IPS-15b (cell line): ENCODE results near the gene KRT74.

Experiments used
- H3K27me3 ChIP-seq: one replicate; pipeline ENCODE4 v1.6.1; 2013; ENCODE audit warnings: low read length; ENCODE audit not compliant: control insufficient read depth, insufficient read depth
- H3K36me3 ChIP-seq: one replicate; pipeline ENCODE4 v1.6.1; 2013; ENCODE audit warnings: low read length; ENCODE audit not compliant: control insufficient read depth, insufficient read depth
- H3K4me1 ChIP-seq: one replicate; pipeline ENCODE4 v1.6.1; 2013; ENCODE audit warnings: mild to moderate bottlenecking, low read length; ENCODE audit not compliant: control insufficient read depth, insufficient read depth
- H3K4me3 ChIP-seq: one replicate; pipeline ENCODE4 v1.5.1; 2013; ENCODE audit warnings: low read depth, low read length
- H3K9ac ChIP-seq: one replicate; pipeline ENCODE4 v1.6.1; 2013; ENCODE audit warnings: low read depth, mild to moderate bottlenecking, low read length
- H3K9me3 ChIP-seq: one replicate; pipeline ENCODE4 v1.6.1; 2013; ENCODE audit warnings: mild to moderate bottlenecking, low read length; ENCODE audit not compliant: control insufficient read depth, insufficient read depth

The KRT74 gene

DNA sequence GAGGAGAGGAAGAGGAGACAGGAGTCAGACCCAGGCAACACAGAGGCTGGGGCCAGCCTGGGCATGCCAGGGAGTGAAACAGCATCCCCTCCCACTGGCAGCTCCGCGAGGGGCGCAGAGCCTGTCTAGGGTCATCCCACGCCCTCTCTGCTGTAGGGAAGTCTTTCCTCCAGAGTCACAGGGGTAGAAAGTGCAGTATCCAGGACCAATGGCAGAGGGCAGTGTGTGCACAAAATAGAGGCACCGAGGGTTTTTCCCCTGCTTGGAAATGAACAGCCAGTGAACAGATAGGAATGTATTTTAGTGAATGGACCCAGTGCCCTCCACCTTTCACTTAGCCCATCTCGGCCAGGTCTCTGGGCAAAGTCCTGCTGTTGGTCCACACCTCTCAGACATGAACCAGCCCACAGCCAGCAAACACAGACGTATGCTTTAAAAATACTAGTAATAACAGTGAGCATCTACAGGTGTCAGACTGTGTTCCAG, 9.4 kb upstream of the KRT74 start:
- no peaks in the 10 kb centered on the region for H3K9me3 ChIP-seq
- no peak overlapping the region for H3K9ac ChIP-seq
- H3K27me3 ChIP-seq: no peaks in the 10 kb centered on the region
- H3K36me3 ChIP-seq: no peaks in the 10 kb centered on the region
- no peak overlapping the region for H3K4me3 ChIP-seq
- H3K4me1 ChIP-seq: peaks cover 2% of the 10 kb centered on the region

DNA sequence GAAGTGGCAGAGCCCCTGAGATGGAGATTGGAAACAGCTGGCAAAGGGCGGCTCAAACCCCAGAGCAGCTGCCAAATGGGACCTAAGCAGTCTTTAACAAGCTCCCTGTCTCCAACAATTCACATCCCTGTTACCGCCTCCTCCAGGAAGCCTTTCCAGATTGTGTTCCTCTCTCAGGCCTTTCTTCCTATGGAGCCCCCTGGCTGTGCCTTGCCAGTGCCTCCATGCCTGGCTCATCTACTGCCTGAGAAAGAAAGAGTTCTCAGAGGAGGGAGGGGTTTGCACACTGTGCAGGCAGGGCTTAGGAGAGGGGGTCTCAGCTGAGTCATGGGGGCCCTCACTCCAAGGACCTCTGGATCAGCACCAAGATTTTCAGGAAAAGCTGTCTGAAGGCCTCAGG, 8.8 kb upstream of the KRT74 start:
- Histone ChIP-seq H3K9me3 (no peaks in the 10 kb centered on the region), H3K9ac (no peak overlapping the region), H3K27me3 (no peaks in the 10 kb centered on the region), H3K4me1 (peaks cover 2% of the 10 kb centered on the region), H3K36me3 (no peaks in the 10 kb centered on the region), H3K4me3 (no peak overlapping the region)

DNA sequence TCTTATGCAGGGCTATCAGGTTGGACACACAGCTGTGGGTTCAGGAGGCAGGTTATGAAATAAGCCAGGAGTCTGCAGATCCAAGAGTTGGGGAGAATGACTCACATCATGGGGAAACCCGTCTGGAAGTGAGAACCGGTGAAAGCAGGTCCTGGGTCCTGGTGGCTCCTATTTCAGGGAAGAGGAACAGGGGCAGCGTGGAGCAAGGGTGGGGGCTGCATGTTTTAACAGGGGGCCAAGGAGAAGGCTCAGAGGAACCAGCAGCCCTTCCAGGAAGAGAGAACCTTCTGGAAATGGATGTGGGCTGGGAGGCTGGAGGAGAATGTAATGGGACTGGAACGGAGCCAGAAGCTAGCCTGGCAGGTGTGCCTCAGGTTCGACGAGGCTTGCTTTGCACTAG, 7.8 kb upstream of the KRT74 start:
- peaks cover 2% of the 10 kb centered on the region for H3K4me1 ChIP-seq

DNA sequence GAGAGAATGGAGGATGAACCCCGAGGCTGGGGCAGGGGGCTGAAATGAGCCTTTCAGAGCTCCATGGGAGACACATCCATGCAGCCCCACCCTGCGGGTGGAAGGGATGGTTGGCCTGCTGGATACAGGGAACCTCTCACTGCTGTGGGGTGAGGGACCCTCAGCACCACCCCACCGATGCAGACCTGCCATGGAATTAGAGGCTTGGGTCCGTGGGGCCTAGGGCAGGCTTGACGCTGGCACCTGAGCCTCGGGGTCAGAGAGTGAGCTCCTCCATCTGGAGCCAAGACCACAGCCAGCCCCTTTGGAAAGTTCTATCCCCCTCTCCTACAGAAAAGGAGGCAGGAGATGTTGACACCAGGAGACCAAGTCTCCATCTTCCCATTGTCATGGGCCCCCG, 7.4 kb upstream of the KRT74 start:
- Histone ChIP-seq H3K9ac (no peak overlapping the region), H3K4me1 (peaks cover 2% of the 10 kb centered on the region), H3K9me3 (no peaks in the 10 kb centered on the region), H3K36me3 (no peaks in the 10 kb centered on the region), H3K27me3 (no peaks in the 10 kb centered on the region), H3K4me3 (no peak overlapping the region)

More for the DNA sequence above, 7.8 kb upstream of the KRT74 start:
- no peaks in the 10 kb centered on the region for H3K27me3 ChIP-seq
- no peaks in the 10 kb centered on the region for H3K9me3 ChIP-seq
- H3K4me3 ChIP-seq: no peak overlapping the region
- H3K36me3 ChIP-seq: no peaks in the 10 kb centered on the region
- no peak overlapping the region for H3K9ac ChIP-seq

DNA sequence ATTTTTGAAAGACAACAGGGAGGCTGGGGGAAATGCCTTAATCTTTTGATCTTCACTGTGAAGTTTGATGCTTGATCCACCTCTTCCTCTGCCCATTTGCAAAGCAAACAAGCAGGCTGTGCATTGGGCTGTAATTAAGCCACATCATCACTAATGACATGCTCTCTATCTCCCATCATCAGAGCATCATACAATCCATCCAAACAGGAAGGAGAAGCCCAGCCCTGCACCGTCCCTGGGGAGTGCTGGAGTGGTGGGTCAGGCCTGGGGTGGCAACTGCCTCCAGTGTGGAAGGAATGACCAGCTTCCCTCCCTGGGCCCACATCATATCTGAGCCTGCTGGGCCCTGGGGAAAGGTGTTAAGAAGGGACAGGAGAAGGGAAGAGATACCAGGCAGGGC, 6.9 kb upstream of the KRT74 start:
- Histone ChIP-seq H3K27me3 (no peaks in the 10 kb centered on the region), H3K36me3 (no peaks in the 10 kb centered on the region), H3K9ac (no peak overlapping the region)

DNA sequence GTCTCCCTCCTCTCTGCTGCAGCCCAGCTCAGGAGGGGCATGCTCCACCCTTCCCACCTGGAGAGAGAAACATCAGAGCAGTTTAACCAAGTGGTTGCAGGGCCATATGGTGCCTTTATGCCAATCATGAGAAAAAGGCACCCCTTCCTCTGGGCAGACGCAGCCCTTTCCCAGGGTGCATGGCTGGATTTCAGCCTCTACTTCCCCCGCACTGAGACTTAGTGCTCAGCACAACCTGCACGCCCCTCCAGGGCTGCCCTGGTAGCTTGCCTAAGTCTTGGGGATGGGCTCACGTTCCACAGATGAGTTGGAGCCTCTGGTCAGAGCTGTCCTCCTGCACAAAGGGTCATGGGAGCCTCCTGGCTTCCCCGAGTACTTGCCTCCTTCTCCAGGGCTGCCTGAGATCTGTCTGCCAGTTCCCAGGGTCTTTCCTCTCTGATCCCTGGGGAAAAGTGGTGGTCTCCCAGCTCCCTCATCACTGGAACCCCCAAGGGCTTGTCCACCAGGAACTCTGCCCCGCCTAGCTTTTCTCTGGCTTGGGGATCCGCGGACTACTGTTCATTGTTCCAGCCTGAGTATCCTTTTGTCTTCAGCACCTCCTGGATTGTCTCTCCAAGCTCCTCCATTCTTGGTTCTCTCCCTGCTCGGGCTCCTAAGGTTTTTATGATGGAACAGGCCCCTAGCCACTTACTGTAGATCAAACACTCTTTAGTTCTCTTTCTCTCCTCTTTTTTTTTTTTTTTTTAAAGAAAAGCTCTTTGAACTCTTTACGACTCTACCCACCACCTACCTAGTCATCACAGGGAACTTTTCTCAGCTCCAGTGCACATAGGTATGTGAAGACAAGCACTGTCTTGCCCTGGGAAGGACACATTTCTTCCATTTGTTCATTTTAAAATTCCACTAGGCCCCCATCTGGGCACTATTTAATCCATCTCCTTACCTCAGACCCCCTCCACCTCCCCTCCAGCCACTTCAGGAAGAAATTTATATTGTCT, 6.1 kb upstream of the KRT74 start:
- no peaks in the 10 kb centered on the region for H3K27me3 ChIP-seq
- no peaks in the 10 kb centered on the region for H3K36me3 ChIP-seq
- H3K4me1 ChIP-seq: peaks cover 2% of the 10 kb centered on the region
- H3K9ac ChIP-seq: no peak overlapping the region
- no peak overlapping the region for H3K4me3 ChIP-seq
- no peaks in the 10 kb centered on the region for H3K9me3 ChIP-seq

More for the DNA sequence above, 6.9 kb upstream of the KRT74 start:
- H3K4me3 ChIP-seq: no peak overlapping the region
- H3K4me1 ChIP-seq: peaks cover 2% of the 10 kb centered on the region
- no peaks in the 10 kb centered on the region for H3K9me3 ChIP-seq

DNA sequence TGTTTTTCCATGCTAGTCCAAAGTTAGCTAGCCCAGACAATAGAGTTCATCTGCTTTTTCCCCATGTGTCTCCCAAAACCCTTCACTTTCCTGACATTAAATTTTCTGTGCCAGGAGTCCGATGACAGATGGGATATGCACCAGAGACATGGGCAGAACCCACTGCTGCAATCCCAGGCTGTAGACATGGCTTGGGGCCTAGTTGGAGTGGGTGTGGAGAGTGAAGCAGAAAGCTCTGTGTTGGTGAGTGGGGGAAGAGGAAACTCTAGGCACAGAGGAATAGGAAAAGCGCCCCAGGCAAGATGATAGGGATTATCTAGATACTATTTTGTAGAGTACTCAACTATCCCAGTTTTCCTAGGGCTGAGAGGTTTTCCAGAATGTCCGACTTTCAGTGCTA, 4.8 kb upstream of the KRT74 start:
- no peaks in the 10 kb centered on the region for H3K27me3 ChIP-seq
- H3K36me3 ChIP-seq: no peaks in the 10 kb centered on the region
- no peaks in the 10 kb centered on the region for H3K9me3 ChIP-seq
- peaks cover 2% of the 10 kb centered on the region for H3K4me1 ChIP-seq
- no peak overlapping the region for H3K4me3 ChIP-seq
- H3K9ac ChIP-seq: no peak overlapping the region

DNA sequence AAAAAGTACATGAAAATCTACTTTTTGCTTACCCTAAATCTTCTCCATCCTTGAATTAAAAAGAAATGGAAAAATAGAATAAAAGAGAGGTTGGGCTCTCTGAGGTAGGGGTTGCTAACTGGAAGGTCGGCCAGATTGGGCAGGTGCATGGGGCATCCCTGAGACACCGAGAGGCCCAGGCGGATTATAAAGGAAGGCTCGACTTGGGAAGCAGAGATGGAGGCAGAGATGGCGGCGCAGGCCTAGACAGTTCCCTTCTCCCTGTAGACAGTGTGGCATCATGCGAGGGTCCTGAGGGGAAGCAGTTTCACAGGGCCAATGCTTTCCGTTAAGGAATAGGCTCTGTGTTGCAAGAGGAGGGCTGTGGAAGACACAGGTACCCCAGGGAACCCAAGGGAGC, 3.7 kb upstream of the KRT74 start:
- Histone ChIP-seq H3K4me1 (no peaks in the 10 kb centered on the region), H3K27me3 (no peaks in the 10 kb centered on the region), H3K4me3 (no peak overlapping the region), H3K9me3 (no peaks in the 10 kb centered on the region), H3K9ac (no peak overlapping the region), H3K36me3 (no peaks in the 10 kb centered on the region)

DNA sequence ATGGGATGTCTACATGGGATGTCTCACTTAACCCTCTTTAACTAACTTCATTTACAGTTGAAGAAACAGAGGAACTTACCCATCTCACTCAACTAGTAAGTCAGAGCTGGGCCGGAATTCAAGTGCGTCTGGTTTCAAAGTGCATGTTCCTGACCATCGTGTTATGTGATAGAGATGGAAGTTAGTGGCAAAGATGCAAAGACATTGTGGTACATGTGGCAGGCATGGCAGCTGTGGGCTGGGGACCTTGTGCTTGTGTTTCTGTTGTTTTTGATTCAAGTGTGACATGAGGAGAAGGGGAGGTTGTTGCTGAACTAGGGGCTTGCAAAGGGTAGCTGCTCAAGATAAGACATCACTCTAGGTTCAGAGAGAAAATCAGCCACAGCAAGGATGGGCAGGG, 2.3 kb upstream of the KRT74 start:
- Histone ChIP-seq H3K4me1 (no peaks in the 10 kb centered on the region), H3K36me3 (no peaks in the 10 kb centered on the region), H3K9me3 (no peaks in the 10 kb centered on the region), H3K9ac (no peak overlapping the region), H3K4me3 (no peak overlapping the region), H3K27me3 (no peaks in the 10 kb centered on the region)

DNA sequence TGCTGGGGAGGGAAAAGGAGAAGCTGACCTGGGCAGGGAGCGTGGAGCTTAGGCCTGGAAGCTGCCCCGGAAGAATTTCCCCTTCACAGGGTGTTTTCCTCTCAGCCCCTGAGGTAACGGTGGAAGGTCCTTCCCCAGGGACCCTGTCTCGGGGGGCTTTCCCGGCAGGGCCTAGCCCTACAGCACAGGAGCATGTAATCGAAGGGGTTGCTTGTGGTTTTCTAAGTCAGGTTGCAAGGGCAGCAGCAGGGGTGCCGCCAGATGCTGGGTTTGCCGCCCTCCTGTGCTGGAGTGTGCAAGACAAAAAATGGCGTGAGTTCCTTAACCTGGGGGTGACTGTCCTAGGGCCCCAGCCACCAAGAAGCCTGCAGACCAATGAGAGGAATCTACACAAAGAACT, 1.6 kb upstream of the KRT74 start:
- Histone ChIP-seq H3K27me3 (no peaks in the 10 kb centered on the region), H3K4me1 (no peaks in the 10 kb centered on the region), H3K36me3 (no peaks in the 10 kb centered on the region), H3K9ac (no peak overlapping the region), H3K4me3 (no peak overlapping the region), H3K9me3 (no peaks in the 10 kb centered on the region)

DNA sequence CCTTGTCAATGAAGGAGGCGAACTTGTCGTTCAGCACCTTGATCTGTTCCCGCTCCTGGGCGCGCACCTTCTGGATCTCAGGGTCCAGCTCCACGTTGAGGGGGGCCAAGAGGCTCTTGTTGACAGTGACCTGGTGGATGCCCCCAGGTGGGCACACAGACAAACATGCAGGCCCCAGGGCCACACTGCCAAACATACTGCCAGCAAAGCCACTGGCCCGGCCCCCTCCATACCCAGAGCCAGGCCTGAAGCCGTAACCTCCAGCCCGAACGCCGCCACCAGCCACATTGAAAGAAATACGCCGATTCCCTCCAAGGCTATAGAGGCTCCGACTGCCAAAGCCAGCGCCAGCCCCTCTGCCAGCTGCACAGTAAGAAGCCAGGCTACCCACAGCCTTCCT, 337 bp downstream of the KRT74 start:
- no peaks in the 10 kb centered on the region for H3K36me3 ChIP-seq
- no peaks in the 10 kb centered on the region for H3K27me3 ChIP-seq
- H3K4me3 ChIP-seq: no peak overlapping the region
- no peaks in the 10 kb centered on the region for H3K9me3 ChIP-seq
- H3K9ac ChIP-seq: no peak overlapping the region
- H3K4me1 ChIP-seq: no peaks in the 10 kb centered on the region

DNA sequence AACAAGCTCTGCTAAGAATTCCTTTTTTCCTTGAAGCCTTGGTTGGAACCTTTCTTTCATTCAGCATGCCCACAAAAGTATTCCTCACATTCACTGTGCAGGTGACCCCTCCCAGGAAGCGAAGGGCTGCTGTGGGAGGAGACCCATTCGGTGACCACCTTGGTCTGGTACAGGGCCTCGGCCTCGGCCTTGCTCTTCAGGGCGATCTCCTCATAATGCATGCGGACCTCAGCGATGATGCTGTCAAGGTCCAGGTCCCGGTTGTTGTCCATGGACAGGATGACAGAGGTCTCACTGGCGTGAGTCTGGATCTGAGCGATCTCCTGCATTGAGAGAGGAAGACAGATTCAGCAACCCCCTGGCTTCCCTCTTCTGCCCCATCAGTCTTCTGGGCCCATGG, 3.1 kb downstream of the KRT74 start:
- Histone ChIP-seq H3K27me3 (no peaks in the 10 kb centered on the region), H3K9ac (no peak overlapping the region), H3K4me3 (no peak overlapping the region), H3K9me3 (no peaks in the 10 kb centered on the region), H3K4me1 (no peaks in the 10 kb centered on the region), H3K36me3 (no peaks in the 10 kb centered on the region)
